Central memory CD8-positive, alpha-beta T cell (primary cell): ENCODE data around the gene TJP2.

Experiments
- ATAC-seq: fragments of 150-1000 bp; cut with Tn5 transposase; replicated peaks from 2 replicates; pipeline ENCODE4 v1.10.0; 2022; ENCODE audit warnings: mild to moderate bottlenecking, moderate FRiP score, moderate number of reproducible peaks; ENCODE audit not compliant: poor library complexity, severe bottlenecking; ENCODE audit errors: extremely low read depth
- DNase-seq, 2 donors: peaks; one replicate each; pipeline ENCODE4 v3.0.0; 2021; ENCODE audit warnings: low spot score in 2 of 2
- H3K27ac Mint-ChIP-seq: one replicate; pipeline ENCODE4 v1.8.0; 2022; ENCODE audit warnings: low read depth, mild to moderate bottlenecking, moderate library complexity, mixed read lengths
- H3K27me3 Mint-ChIP-seq: one replicate; pipeline ENCODE4 v1.8.0; 2022; ENCODE audit warnings: mixed read lengths
- H3K36me3 Mint-ChIP-seq: one replicate; pipeline ENCODE4 v1.8.0; 2022; ENCODE audit warnings: mild to moderate bottlenecking, moderate library complexity, mixed read lengths; ENCODE audit not compliant: insufficient read depth
- H3K4me1 Mint-ChIP-seq: one replicate; pipeline ENCODE4 v1.8.0; 2022; ENCODE audit warnings: mixed read lengths
- H3K4me3 Mint-ChIP-seq: one replicate; pipeline ENCODE4 v1.8.0; 2022; ENCODE audit warnings: mild to moderate bottlenecking, moderate library complexity, mixed read lengths
- H3K9me3 Mint-ChIP-seq: one replicate; pipeline ENCODE4 v1.8.0; 2022; ENCODE audit warnings: mixed read lengths

TJP2 gene

GRCh38 chr9:69258551-69258950 lies 84.5 kb downstream of the TJP2 start:
- H3K4me1 Mint-ChIP-seq: no peaks in the 10 kb centered on the region
- no peak for ATAC-seq
- no peaks in the 10 kb centered on the region for H3K27me3 Mint-ChIP-seq

GRCh38 chr9:69260161-69260560 lies 86.1 kb downstream of the TJP2 start:
- Mint-ChIP-seq H3K4me1 (no peaks in the 10 kb centered on the region), H3K4me3 (no peak overlapping the region), H3K27ac (no peak overlapping the region), H3K36me3 (no peaks in the 10 kb centered on the region), H3K27me3 (peaks cover 10% of the 10 kb centered on the region), H3K9me3 (no peaks in the 10 kb centered on the region)
- no peak for ATAC-seq
- no peak for DNase-seq

More at GRCh38 chr9:69258551-69258950, 84.5 kb downstream of the TJP2 start:
- Mint-ChIP-seq H3K4me3 (no peak overlapping the region), H3K36me3 (peaks cover 2% of the 10 kb centered on the region), H3K9me3 (no peaks in the 10 kb centered on the region), H3K27ac (no peak overlapping the region)
- DNase-seq: no peak

GRCh38 chr9:69261636-69262035 lies 87.6 kb downstream of the TJP2 start:
- DNase-seq: no peak
- ATAC-seq: no peak
- peaks cover 20% of the 10 kb centered on the region for H3K27me3 Mint-ChIP-seq
- H3K9me3 Mint-ChIP-seq: no peaks in the 10 kb centered on the region
- H3K36me3 Mint-ChIP-seq: no peaks in the 10 kb centered on the region
- no peaks in the 10 kb centered on the region for H3K4me1 Mint-ChIP-seq
- no peak overlapping the region for H3K27ac Mint-ChIP-seq
- H3K4me3 Mint-ChIP-seq: no peak overlapping the region

GRCh38 chr9:69264526-69264925 lies 90.4 kb downstream of the TJP2 start:
- H3K4me3 Mint-ChIP-seq: no peak overlapping the region
- H3K27me3 Mint-ChIP-seq: peaks cover 42% of the 10 kb centered on the region
- H3K9me3 Mint-ChIP-seq: peaks cover 4% of the 10 kb centered on the region
- ATAC-seq: no peak
- DNase-seq: no peak
- H3K36me3 Mint-ChIP-seq: no peaks in the 10 kb centered on the region
- no peak overlapping the region for H3K27ac Mint-ChIP-seq
- H3K4me1 Mint-ChIP-seq: no peaks in the 10 kb centered on the region

- ATAC-seq (no peak), DNase-seq (no peak)
- Mint-ChIP-seq H3K4me3 (no peak overlapping the region), H3K9me3 (peaks cover 4% of the 10 kb centered on the region), H3K36me3 (no peaks in the 10 kb centered on the region), H3K27me3 (peaks cover 49% of the 10 kb centered on the region), H3K27ac (no peak overlapping the region), H3K4me1 (no peaks in the 10 kb centered on the region)
These were observed 91.8 kb downstream of the TJP2 start for GRCh38 chr9:69265891-69266290.

GRCh38 chr9:69272212-69272611 lies 98.1 kb downstream of the TJP2 start:
- no peak overlapping the region for H3K4me3 Mint-ChIP-seq
- peaks cover 29% of the 10 kb centered on the region for H3K27me3 Mint-ChIP-seq
- H3K9me3 Mint-ChIP-seq: peaks cover 4% of the 10 kb centered on the region
- DNase-seq (no peak), ATAC-seq (no peak)
- no peaks in the 10 kb centered on the region for H3K4me1 Mint-ChIP-seq
- H3K36me3 Mint-ChIP-seq: no peaks in the 10 kb centered on the region
- H3K27ac Mint-ChIP-seq: no peak overlapping the region

- H3K27me3 Mint-ChIP-seq: peaks cover 21% of the 10 kb centered on the region
- ATAC-seq: no peak
These were observed 99.1 kb downstream of the TJP2 start for GRCh38 chr9:69273161-69273560.

GRCh38 chr9:69276775-69277174 lies 102.7 kb downstream of the TJP2 start:
- no peak overlapping the region for H3K4me3 Mint-ChIP-seq
- peaks cover 10% of the 10 kb centered on the region for H3K27me3 Mint-ChIP-seq
- no peak for DNase-seq
- ATAC-seq: no peak
- no peaks in the 10 kb centered on the region for H3K36me3 Mint-ChIP-seq
- H3K9me3 Mint-ChIP-seq: no peaks in the 10 kb centered on the region
- no peak overlapping the region for H3K27ac Mint-ChIP-seq
- no peaks in the 10 kb centered on the region for H3K4me1 Mint-ChIP-seq

More at GRCh38 chr9:69273161-69273560, 99.1 kb downstream of the TJP2 start:
- peaks cover 4% of the 10 kb centered on the region for H3K9me3 Mint-ChIP-seq
- no peak for DNase-seq
- no peaks in the 10 kb centered on the region for H3K4me1 Mint-ChIP-seq
- no peaks in the 10 kb centered on the region for H3K36me3 Mint-ChIP-seq
- H3K27ac Mint-ChIP-seq: no peak overlapping the region
- H3K4me3 Mint-ChIP-seq: no peak overlapping the region

- no peaks in the 10 kb centered on the region for H3K4me1 Mint-ChIP-seq
- peaks cover 29% of the 10 kb centered on the region for H3K27me3 Mint-ChIP-seq
- H3K4me3 Mint-ChIP-seq: no peak overlapping the region
- no peaks in the 10 kb centered on the region for H3K36me3 Mint-ChIP-seq
- ATAC-seq (no peak), DNase-seq (no peak)
- H3K27ac Mint-ChIP-seq: no peak overlapping the region
- H3K9me3 Mint-ChIP-seq: no peaks in the 10 kb centered on the region
These were observed 105.1 kb downstream of the TJP2 start for GRCh38 chr9:69279084-69279731.

- DNase-seq: no peak
- no peak overlapping the region for H3K4me3 Mint-ChIP-seq
- no peak overlapping the region for H3K27ac Mint-ChIP-seq
- ATAC-seq: no peak
- no peaks in the 10 kb centered on the region for H3K9me3 Mint-ChIP-seq
- peaks cover 34% of the 10 kb centered on the region for H3K27me3 Mint-ChIP-seq
- no peaks in the 10 kb centered on the region for H3K4me1 Mint-ChIP-seq
- no peaks in the 10 kb centered on the region for H3K36me3 Mint-ChIP-seq
These were observed 105.7 kb downstream of the TJP2 start for GRCh38 chr9:69279733-69280132.

GRCh38 chr9:69283003-69283402 lies 108.9 kb downstream of the TJP2 start:
- Mint-ChIP-seq H3K27me3 (peaks cover 67% of the 10 kb centered on the region), H3K36me3 (no peaks in the 10 kb centered on the region), H3K9me3 (no peaks in the 10 kb centered on the region), H3K4me3 (no peak overlapping the region), H3K4me1 (no peaks in the 10 kb centered on the region), H3K27ac (no peak overlapping the region)
- ATAC-seq (no peak), DNase-seq (no peak)

GRCh38 chr9:69292078-69292477 lies 118.0 kb downstream of the TJP2 start:
- ATAC-seq (no peak), DNase-seq (no peak)
- Mint-ChIP-seq H3K27me3 (peaks cover 38% of the 10 kb centered on the region), H3K27ac (no peak overlapping the region), H3K36me3 (no peaks in the 10 kb centered on the region), H3K9me3 (peaks cover 5% of the 10 kb centered on the region), H3K4me1 (no peaks in the 10 kb centered on the region), H3K4me3 (no peak overlapping the region)

GRCh38 chr9:69293156-69293555 lies 119.1 kb downstream of the TJP2 start:
- Mint-ChIP-seq H3K36me3 (no peaks in the 10 kb centered on the region), H3K4me1 (no peaks in the 10 kb centered on the region), H3K9me3 (peaks cover 5% of the 10 kb centered on the region), H3K4me3 (no peak overlapping the region), H3K27ac (no peak overlapping the region), H3K27me3 (peaks cover 28% of the 10 kb centered on the region)
- ATAC-seq (no peak), DNase-seq (no peak)
